GM23338 (cell line): ENCODE data around the gene SP140L. TPM values are rescaled to one million over a fixed set of nuclear protein-coding genes. Genes with fewer than 3 reads are reported as not detected.

Experiments
- ATAC-seq: fragments of 200-7000 bp; cut with Tn5 transposase; 3 replicates; pipeline ENCODE4 v1.9.1; 2020
- DNase-seq: peaks from one replicate; pipeline ENCODE4 v3.0.0-alpha.2; 2015; ENCODE audit warnings: low spot score
- H2AFZ ChIP-seq: fragments of 200-600 bp; sonication (generic); 2 replicates; pipeline ENCODE4 v1.8.0; 2016; ENCODE audit warnings: antibody characterized with exemption, mild to moderate bottlenecking, moderate library complexity
- H3F3A ChIP-seq: fragments of 200-600 bp; sonication (generic); replicated peaks from 2 replicates; pipeline ENCODE4 v1.8.0; 2017; ENCODE audit warnings: antibody characterized with exemption, mixed run types, low read depth
- H3K27ac ChIP-seq: fragments of 200-600 bp; sonication (generic); 2 replicates; pipeline ENCODE4 v1.6.1; 2016; ENCODE audit warnings: low read depth
- H3K27me3 ChIP-seq: fragments of 200-600 bp; sonication (generic); 2 replicates; pipeline ENCODE4 v1.8.0; 2016; ENCODE audit warnings: mild to moderate bottlenecking, mixed run types, moderate library complexity; ENCODE audit not compliant: insufficient read depth
- H3K36me3 ChIP-seq: fragments of 200-600 bp; sonication (generic); 2 replicates; pipeline ENCODE4 v1.8.0; 2016; ENCODE audit warnings: mild to moderate bottlenecking; ENCODE audit not compliant: insufficient read depth
- H3K4me1 ChIP-seq: fragments of 200-600 bp; sonication (generic); 2 replicates; pipeline ENCODE4 v1.8.0; 2016; ENCODE audit warnings: mild to moderate bottlenecking, moderate library complexity; ENCODE audit not compliant: insufficient read depth
- H3K4me2 ChIP-seq: fragments of 200-600 bp; sonication (generic); 2 replicates; pipeline ENCODE4 v1.7.1; 2017; ENCODE audit warnings: mixed run types
- H3K4me3 ChIP-seq: fragments of 200-600 bp; sonication (generic); 2 replicates; pipeline ENCODE4 v1.6.1; 2016; ENCODE audit warnings: mixed run types
- H3K79me2 ChIP-seq: fragments of 200-600 bp; sonication (generic); replicated peaks from 2 replicates; pipeline ENCODE4 v1.8.0; 2017; ENCODE audit warnings: mild to moderate bottlenecking; ENCODE audit not compliant: insufficient read depth
- H3K9me2 ChIP-seq: fragments of 200-600 bp; sonication (generic); 2 replicates; pipeline ENCODE4 v1.8.0; 2017; ENCODE audit not compliant: insufficient read depth
- H4K20me1 ChIP-seq: fragments of 200-600 bp; sonication (generic); replicated peaks from 2 replicates; pipeline ENCODE4 v1.8.0; 2017; ENCODE audit warnings: mild to moderate bottlenecking; ENCODE audit not compliant: insufficient read depth
- H3K27ac Mint-ChIP-seq: 2 replicates; pipeline ENCODE4 v1.8.0; 2020; ENCODE audit warnings: inconsistent platforms, mild to moderate bottlenecking, moderate library complexity, mixed read lengths
- H3K27me3 Mint-ChIP-seq: 3 replicates; pipeline ENCODE4 v1.8.0; 2022; ENCODE audit warnings: low read depth, mild to moderate bottlenecking, moderate library complexity, mixed read lengths, inconsistent platforms; ENCODE audit not compliant: insufficient read depth, poor library complexity
- H3K36me3 Mint-ChIP-seq: 3 replicates; pipeline ENCODE4 v1.8.0; 2021; ENCODE audit warnings: low read depth, mild to moderate bottlenecking, inconsistent platforms, moderate library complexity, mixed read lengths
- H3K4me1 Mint-ChIP-seq: 3 replicates; pipeline ENCODE4 v1.8.0; 2020; ENCODE audit warnings: mild to moderate bottlenecking, inconsistent platforms, mixed read lengths
- H3K4me3 Mint-ChIP-seq: 3 replicates; pipeline ENCODE4 v1.8.0; 2021; ENCODE audit warnings: moderate library complexity, mild to moderate bottlenecking, inconsistent platforms, mixed read lengths
- H3K9me3 Mint-ChIP-seq: 3 replicates; pipeline ENCODE4 v1.8.0; 2020; ENCODE audit warnings: moderate library complexity, mild to moderate bottlenecking, inconsistent platforms, mixed read lengths
- EZH2 ChIP-seq: fragments of 200-600 bp; sonication (generic); IDR thresholded peaks from one replicate; pipeline ENCODE4 v1.8.0; 2017; ENCODE audit warnings: antibody characterized with exemption, mild to moderate bottlenecking, low read depth; ENCODE audit not compliant: unreplicated experiment
- EZH2phosphoT487 ChIP-seq: fragments of 200-600 bp; sonication (generic); IDR thresholded peaks from one replicate; pipeline ENCODE4 v1.8.1; 2018; ENCODE audit warnings: antibody characterized with exemption; ENCODE audit not compliant: unreplicated experiment
- NANOG ChIP-seq: IDR thresholded peaks from 2 replicates; pipeline ENCODE4 v1.6.1; 2016; ENCODE audit warnings: antibody characterized with exemption, borderline replicate concordance
- POLR2AphosphoS5 ChIP-seq: IDR thresholded peaks from 2 replicates; pipeline ENCODE4 v1.6.1; 2016; ENCODE audit warnings: antibody characterized with exemption, low read depth
- STAT1 ChIP-seq: IDR thresholded peaks from one replicate; pipeline ENCODE4 v1.6.1; 2016; ENCODE audit warnings: antibody characterized with exemption; ENCODE audit not compliant: unreplicated experiment
- polyA plus RNA-seq: library from polyadenylated mRNA; unstranded; fragments of >200 nt; fragmentation: Nextera tagmentation; extraction: Ambion mirVana; gene quantifications from 2 replicates; pipeline ENCODE4 v1.2.1, GENCODE V29; 2016
- total RNA-seq: library from RNA; depleted of rRNA; stranded (reverse); fragments of >200 nt; shearing (Covaris generic); gene quantifications from 2 replicates; pipeline ENCODE4 v1.2.3, GENCODE V29; 2014
- TF ChIP-seq, protein P1 (sequence below): IDR thresholded peaks from one replicate; pipeline ENCODE4 v1.6.1; 2018; ENCODE audit warnings: antibody characterized with exemption; ENCODE audit not compliant: unreplicated experiment
- TF ChIP-seq, protein P2 (sequence below), 2 experiments: fragments of 200-600 bp in 1 of 2; sonication (generic) in 1 of 2; conservative IDR thresholded peaks; 2 replicates each; pipeline versions ENCODE4 v1.5.1 to v1.6.1; 2016 to 2017; ENCODE audit warnings: antibody characterized with exemption in 2 of 2, low read depth in 2 of 2, mild to moderate bottlenecking in 2 of 2, moderate library complexity in 1 of 2
- TF ChIP-seq, protein P3 (sequence below): IDR thresholded peaks from 2 replicates; pipeline ENCODE4 v1.6.1; 2016; ENCODE audit warnings: antibody characterized with exemption

Gene SP140L
- total and polyA plus RNA-seq, 2 experiments from 2014 or later: 1.3 to 1.7 TPM

DNA sequence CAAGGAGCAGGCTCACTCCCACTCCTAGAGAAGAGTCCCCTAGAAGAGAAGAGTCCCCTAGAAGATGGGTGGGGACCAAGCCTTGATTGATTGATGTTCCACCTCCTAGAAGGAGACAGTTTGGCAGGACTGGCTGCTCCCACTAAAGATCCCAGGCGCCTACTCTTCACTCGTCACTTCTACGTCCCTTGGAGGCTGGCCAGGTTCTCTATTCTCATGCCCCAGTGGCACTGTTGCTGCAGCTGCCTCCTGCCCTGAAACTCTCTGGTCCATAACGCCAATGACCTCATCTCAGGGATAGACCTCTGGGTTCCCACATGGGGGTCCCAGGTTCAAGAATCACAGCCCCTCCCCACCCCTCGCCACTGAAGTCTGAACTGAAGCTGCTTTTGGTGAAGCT lies 2.5 kb upstream of the SP140L start (continued):
- TF ChIP-seq, protein P1, sequence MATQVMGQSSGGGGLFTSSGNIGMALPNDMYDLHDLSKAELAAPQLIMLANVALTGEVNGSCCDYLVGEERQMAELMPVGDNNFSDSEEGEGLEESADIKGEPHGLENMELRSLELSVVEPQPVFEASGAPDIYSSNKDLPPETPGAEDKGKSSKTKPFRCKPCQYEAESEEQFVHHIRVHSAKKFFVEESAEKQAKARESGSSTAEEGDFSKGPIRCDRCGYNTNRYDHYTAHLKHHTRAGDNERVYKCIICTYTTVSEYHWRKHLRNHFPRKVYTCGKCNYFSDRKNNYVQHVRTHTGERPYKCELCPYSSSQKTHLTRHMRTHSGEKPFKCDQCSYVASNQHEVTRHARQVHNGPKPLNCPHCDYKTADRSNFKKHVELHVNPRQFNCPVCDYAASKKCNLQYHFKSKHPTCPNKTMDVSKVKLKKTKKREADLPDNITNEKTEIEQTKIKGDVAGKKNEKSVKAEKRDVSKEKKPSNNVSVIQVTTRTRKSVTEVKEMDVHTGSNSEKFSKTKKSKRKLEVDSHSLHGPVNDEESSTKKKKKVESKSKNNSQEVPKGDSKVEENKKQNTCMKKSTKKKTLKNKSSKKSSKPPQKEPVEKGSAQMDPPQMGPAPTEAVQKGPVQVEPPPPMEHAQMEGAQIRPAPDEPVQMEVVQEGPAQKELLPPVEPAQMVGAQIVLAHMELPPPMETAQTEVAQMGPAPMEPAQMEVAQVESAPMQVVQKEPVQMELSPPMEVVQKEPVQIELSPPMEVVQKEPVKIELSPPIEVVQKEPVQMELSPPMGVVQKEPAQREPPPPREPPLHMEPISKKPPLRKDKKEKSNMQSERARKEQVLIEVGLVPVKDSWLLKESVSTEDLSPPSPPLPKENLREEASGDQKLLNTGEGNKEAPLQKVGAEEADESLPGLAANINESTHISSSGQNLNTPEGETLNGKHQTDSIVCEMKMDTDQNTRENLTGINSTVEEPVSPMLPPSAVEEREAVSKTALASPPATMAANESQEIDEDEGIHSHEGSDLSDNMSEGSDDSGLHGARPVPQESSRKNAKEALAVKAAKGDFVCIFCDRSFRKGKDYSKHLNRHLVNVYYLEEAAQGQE: no peak
- no peak for TF ChIP-seq EZH2phosphoT487
- TF ChIP-seq, protein P2, sequence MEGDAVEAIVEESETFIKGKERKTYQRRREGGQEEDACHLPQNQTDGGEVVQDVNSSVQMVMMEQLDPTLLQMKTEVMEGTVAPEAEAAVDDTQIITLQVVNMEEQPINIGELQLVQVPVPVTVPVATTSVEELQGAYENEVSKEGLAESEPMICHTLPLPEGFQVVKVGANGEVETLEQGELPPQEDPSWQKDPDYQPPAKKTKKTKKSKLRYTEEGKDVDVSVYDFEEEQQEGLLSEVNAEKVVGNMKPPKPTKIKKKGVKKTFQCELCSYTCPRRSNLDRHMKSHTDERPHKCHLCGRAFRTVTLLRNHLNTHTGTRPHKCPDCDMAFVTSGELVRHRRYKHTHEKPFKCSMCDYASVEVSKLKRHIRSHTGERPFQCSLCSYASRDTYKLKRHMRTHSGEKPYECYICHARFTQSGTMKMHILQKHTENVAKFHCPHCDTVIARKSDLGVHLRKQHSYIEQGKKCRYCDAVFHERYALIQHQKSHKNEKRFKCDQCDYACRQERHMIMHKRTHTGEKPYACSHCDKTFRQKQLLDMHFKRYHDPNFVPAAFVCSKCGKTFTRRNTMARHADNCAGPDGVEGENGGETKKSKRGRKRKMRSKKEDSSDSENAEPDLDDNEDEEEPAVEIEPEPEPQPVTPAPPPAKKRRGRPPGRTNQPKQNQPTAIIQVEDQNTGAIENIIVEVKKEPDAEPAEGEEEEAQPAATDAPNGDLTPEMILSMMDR (conservative IDR thresholded peaks at IDR 0.05; ENCODE audit: low read depth in 2 of 2): no peak
- no peak for TF ChIP-seq STAT1
- TF ChIP-seq NANOG: no peak

DNA sequence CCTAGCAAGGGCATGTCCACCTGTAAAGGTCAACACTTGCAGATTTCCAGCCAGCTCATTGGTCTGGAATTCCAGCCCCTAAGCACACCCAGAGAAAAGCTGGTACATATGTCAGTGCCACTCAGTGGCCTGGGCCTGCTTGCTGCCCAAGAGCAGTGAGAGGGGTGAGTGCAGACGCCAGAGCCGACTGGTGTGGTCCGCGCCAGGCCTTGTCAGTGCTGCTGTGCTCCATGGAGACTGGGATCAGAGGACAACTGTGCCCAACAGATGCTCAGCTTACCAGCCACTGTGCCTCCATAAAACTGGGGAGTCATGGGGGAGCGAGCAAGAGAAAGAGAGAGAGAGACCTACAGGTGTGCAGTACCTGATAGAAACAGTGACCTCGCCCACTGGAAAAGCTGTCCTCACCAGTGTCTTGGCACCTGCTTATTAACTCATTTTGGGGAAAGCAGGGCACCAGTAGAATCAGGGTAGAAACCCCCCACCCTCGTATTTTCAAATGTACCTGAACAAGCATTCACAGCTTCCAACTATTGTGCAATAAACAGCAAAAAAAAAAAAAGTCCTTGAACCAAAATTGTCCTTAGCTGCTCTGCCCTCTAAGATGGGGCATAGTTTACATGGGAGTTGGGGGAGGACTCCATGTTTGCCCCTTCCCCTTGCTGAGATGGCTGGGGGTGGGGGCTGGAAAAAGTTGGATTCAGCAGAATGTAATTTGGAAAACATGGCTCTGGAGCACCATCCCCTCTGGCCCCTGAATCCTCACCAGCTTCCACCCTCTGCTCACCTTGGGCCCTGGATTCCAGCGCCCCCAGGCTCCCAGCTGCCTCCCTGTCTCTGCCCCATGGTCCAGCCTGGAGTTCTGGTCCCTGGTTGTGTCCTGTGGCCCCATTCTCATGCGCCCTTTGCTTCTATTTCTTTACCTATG lies 1.4 kb upstream of the SP140L start:
- Mint-ChIP-seq H3K27ac (no peak overlapping the region), H3K9me3 (peaks cover 45% of the 10 kb centered on the region), H3K4me3 (no peak overlapping the region)
- TF ChIP-seq STAT1: no peak
- no peak for TF ChIP-seq EZH2
- TF ChIP-seq, protein P3, sequence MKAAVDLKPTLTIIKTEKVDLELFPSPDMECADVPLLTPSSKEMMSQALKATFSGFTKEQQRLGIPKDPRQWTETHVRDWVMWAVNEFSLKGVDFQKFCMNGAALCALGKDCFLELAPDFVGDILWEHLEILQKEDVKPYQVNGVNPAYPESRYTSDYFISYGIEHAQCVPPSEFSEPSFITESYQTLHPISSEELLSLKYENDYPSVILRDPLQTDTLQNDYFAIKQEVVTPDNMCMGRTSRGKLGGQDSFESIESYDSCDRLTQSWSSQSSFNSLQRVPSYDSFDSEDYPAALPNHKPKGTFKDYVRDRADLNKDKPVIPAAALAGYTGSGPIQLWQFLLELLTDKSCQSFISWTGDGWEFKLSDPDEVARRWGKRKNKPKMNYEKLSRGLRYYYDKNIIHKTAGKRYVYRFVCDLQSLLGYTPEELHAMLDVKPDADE: no peak
- TF ChIP-seq, protein P1: no peak
- TF ChIP-seq POLR2AphosphoS5: no peak

More for the DNA sequence above, 1.4 kb upstream of the SP140L start:
- Histone ChIP-seq H3K27ac (no peak overlapping the region), H2AFZ (no peak overlapping the region), H3K27me3 (no peaks in the 10 kb centered on the region), H3F3A (no peaks in the 10 kb centered on the region), H3K79me2 (no peaks in the 10 kb centered on the region), H3K4me1 (no peaks in the 10 kb centered on the region), H3K4me2 (no peak overlapping the region), H4K20me1 (no peaks in the 10 kb centered on the region), H3K4me3 (no peak overlapping the region), H3K36me3 (no peaks in the 10 kb centered on the region; the same call in 1 of the 2 replicates), H3K9me2 (0 out of 2 replicates have a peak, but pooled peaks cover 4% of the 10 kb centered on the region)
- Mint-ChIP-seq H3K36me3 (peaks cover 19% of the 10 kb centered on the region), H3K4me1 (peaks cover 6% of the 10 kb centered on the region; the same call in 2 of the 3 replicates), H3K27me3 (peaks cover 14% of the 10 kb centered on the region)
- no peak for DNase-seq
- no peak for ATAC-seq
